Measurements from ENCODE around the gene PROSER2.

PROSER2 gene

GRCh38 chr10:11837372-11838161 lies 14.4 kb downstream of the PROSER2 start:
- H3K4me3 ChIP-seq (ENCODE audit: control insufficient read depth, low read depth, low read length): no peak overlapping the region
- DNase-seq (ENCODE audit: low read depth): no peak
- TF ChIP-seq CTCF (IDR thresholded peaks at IDR 0.05; ENCODE audit: control insufficient read depth, insufficient read depth, low read depth, low read length, missing control alignments): no peak

GRCh38 chr10:11838298-11838852 lies 15.2 kb downstream of the PROSER2 start:
- TF ChIP-seq CTCF (IDR thresholded peaks at IDR 0.05; ENCODE audit: control insufficient read depth, insufficient read depth, low read depth, low read length, missing control alignments): no peak
- no peak overlapping the region for H3K4me3 ChIP-seq (ENCODE audit: control insufficient read depth, low read depth, low read length)
- DNase-seq (ENCODE audit: low read depth): no peak

GRCh38 chr10:11841375-11841774 lies 18.2 kb downstream of the PROSER2 start:
- DNase-seq (ENCODE audit: low read depth): no peak
- no peak overlapping the region for H3K4me3 ChIP-seq (ENCODE audit: control insufficient read depth, low read depth, low read length)
- TF ChIP-seq CTCF (IDR thresholded peaks at IDR 0.05; ENCODE audit: control insufficient read depth, insufficient read depth, low read depth, low read length, missing control alignments): no peak

GRCh38 chr10:11842411-11842810 lies 19.3 kb downstream of the PROSER2 start:
- no peak overlapping the region for H3K4me3 ChIP-seq (ENCODE audit: control insufficient read depth, low read depth, low read length)
- TF ChIP-seq CTCF (IDR thresholded peaks at IDR 0.05; ENCODE audit: control insufficient read depth, insufficient read depth, low read depth, low read length, missing control alignments): no peak
- DNase-seq (ENCODE audit: low read depth): no peak

GRCh38 chr10:11845113-11845512 lies 22.0 kb downstream of the PROSER2 start:
- no peak overlapping the region for H3K4me3 ChIP-seq (ENCODE audit: control insufficient read depth, low read depth, low read length)
- no peak for DNase-seq (ENCODE audit: low read depth)
- TF ChIP-seq CTCF (IDR thresholded peaks at IDR 0.05; ENCODE audit: control insufficient read depth, insufficient read depth, low read depth, low read length, missing control alignments): no peak

- no peak for DNase-seq (ENCODE audit: low read depth)
- TF ChIP-seq CTCF (IDR thresholded peaks at IDR 0.05; ENCODE audit: control insufficient read depth, insufficient read depth, low read depth, low read length, missing control alignments): no peak
- H3K4me3 ChIP-seq (ENCODE audit: control insufficient read depth, low read depth, low read length): no peak overlapping the region
Observed at GRCh38 chr10:11846542-11846941, 23.4 kb downstream of the PROSER2 start.
